Femur (tissue), 1 donor: ENCODE measurements around the gene HECW1.
"Not testable (repeated sequence)": the region's sequence is repeated elsewhere in the genome, so short reads cannot be mapped to it uniquely, and the experiment has no call there.

Source experiments
- DNase-seq: peaks from one replicate; pipeline ENCODE4 v3.0.0-alpha.2; 2017

The HECW1 gene

DNA sequence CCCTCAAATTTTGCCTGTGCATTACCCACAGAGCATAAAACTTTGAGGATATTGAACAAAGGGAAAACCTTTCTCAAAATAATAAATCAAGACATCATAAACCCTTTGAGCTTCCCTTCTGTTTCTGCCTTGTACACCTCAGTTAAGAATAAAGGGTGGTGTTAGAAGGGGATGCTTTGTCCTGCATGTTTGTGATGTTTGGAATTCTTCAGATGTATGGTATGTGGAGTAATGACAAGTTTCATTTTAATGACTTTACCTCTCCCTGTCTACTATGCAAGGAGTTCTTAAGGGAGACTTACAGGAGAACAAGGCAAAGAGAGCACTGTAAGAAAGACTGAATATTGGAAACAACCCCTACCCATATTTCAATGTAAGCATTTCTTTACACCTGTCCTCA, 99.2 kb downstream of the HECW1 start:
- no peak for DNase-seq

DNA sequence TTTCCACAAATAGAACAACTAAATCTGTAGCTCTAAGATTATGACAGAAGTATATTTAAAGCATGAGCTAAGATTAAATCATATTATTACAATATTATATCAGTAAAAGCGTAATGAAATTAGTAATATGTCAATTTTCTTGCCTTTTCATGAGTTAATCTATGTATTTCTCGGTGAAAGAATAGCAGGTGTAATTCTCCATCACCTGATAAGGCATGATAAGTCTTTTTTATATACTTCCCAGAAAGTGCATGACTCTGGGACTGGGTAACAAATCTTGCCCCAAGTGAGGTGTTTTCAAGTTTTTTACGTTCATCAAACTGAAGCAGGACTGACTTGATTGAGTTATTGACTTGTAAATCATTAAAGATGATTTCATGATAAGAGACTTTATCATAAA, 100.5 kb downstream of the HECW1 start:
- no peak for DNase-seq

DNA sequence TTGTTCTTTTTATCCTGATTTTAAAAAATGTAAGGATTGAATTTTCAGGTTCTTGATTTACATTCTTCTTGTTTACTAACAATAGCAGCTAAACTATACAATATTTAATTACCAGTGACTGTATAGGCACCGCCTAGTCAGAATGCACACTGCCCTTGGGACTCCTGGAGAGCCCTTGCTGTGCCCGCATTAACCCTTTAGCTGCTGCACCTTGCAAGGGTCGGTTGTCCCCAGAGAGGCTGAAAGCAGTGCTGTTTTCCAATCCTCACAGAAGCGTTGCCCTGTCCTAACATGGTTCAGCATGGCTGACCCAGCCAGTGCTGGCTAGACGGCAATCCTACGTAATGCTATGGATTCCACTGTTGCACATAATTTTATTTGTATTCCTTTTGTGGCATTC, 102.6 kb downstream of the HECW1 start:
- DNase-seq = no peak

DNA sequence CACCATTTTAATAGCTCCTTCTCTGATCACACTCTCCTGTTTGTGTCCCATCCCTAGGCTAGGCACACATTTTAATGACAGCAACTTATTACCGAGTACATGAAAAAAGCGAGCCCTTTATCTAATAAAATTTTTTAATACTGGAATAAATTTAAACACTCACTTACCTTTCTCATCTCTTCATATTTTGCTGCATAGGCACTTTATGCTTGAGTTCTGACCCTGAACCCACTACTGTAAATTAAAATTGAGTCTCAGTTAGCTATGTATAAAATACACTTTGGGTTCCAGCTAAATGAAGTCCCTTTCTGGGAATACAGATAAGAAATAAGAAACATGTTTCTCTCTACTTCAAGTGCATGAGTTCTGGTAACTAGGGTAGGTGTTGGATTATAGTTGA, 104.6 kb downstream of the HECW1 start:
- no peak for DNase-seq

DNA sequence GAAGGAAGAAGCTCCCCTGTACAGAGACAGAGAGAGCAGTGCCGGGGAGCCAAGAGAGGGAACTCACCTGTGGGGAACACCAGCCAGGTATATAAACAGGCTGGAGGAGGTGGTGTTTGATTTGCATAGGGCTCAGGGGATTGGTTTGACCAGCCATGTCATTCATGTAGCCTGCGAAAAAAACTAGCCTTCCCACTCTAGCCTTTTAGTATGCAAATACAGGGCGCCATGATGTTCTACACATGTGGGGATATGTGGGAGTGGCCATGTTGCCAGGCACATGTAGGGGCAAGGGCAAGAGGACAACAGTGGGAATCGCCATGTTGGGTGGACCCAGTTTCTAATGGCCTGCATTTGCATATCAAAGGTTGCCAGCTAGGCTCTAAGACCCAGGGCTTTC, 106.5 kb downstream of the HECW1 start:
- not testable (repeated sequence) for DNase-seq

DNA sequence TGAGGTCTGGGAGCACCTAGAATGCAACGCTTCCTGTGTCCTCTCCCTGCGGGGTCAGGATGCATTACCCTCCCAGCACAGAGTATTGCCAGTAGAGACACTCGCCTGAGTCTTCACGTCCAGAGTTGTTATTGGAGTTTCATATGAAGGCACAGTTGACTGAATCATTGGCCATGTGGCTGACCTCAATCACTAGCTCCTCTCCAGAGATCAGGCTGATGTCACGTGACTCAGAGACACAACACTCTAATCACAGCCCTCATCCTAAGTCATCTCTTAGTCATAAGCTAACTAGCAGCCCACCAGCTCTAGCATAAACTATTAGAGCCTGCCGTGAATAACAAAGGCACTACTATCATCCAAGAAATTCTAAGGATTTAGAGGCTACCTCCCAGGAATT, 107.8 kb downstream of the HECW1 start:
- no peak for DNase-seq

DNA sequence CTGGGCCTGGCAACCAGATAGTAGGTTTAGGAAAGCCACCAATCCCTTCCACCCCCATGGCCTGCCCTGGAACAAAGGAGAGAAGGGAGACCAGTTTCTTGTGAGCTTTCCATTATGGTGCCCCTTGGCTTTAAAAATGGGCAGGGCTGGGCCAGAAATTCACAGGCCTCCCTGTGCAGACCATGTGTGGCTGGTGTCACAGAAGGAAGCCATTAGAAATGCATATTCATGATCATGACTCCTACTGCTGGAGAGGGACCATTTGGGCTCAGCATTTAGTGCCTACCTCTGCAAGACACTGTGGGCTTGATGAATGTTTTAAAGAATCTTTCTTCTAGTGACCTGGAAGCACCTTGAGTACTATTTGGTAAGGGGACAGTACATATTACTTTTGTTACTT, 108.3 kb downstream of the HECW1 start:
- no peak for DNase-seq

DNA sequence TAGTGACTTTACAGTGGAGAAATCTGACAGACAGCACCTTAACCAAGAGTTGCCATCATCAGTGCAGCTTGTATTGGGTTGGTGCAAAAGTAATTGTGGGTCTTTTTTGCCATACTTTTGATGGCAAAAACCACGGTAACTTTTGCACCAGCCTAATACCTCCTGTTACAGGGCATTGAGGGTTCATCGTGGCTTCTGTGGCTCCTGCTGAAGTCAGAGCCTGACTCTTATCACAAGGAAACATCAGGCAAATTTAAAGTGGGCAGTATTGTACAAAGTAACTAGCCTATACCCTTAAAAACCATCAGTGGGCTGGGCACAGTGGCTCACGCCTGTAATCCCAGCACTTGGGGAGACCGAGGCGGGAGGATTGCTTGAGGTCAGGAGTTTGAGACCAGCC, 117.4 kb downstream of the HECW1 start:
- DNase-seq = no peak

DNA sequence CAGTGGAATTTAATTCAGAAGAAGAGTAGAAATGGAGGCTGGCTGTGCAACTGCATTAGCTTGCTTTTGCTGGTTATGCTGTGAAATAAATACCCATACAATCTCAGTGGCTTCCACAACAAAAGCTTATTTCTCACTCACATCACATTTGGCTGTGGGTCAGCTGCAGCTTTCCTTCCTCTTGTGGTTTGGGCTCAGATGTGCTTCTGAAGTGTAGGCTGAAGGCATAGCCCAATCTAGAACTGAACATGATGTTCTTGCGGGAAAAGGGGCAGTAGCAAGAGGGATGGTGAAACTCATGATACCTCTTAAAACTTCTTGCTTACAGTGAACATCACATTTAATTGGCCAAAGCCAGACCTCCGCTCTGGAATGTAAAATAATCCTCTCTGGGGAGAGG, 119.9 kb downstream of the HECW1 start:
- DNase-seq = no peak

DNA sequence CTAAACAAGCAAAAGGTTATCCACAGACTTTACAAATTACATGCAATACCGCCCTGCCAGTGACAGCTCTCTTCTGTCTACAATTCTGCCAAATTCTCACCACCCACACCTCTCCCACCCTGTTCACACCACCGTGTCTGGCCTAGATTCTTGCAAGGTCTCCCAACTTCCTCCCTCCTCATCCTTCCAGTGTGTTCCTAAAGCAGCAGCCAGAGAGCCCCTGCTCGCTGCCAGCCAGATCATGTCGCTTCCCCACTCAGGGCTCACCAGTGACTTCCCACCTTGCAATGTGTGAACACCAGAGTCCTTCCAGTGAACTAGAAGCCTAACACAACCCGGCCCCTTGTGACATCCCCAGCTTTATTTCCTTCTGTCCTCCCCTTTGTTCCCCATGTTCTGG, 121.6 kb downstream of the HECW1 start:
- no peak for DNase-seq

DNA sequence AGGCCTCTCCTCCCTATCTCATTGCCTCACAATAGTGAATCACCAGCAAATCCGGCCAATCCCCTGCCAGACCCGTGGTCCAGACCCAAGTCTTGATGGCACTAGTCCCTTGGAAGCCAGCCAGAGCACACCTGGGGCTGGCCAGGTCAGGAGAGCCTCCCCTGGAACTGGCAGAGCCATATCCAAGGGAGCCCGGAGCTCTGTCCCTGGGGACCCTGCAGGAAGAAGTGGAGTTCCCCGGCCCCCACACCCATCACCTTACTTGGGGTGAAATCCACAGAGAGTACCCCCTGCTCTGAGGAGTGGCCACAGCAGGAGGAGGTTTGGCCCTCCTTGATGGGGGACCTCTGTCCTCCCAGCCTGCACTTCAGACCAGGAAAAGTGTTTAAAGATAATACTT, 122.5 kb downstream of the HECW1 start:
- DNase-seq = no peak

DNA sequence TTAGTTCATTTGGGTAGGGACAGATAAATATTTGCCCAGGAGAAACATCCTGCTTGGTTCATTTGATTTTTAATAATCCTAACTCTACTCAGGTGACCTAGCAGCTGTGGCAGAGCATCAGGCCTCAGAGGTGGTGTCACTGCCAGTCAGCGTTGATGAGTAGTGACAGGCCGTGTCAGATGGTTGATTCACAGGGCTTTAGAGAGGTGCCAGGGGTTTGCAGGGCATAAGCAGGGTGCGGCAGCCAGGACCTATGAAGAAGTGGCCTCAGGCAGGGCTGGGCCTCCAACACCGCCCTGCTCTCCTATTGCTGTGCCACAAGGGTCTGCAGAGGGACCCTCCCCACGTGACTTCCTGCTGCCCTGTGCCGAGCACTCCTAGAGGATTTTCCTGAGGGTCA, 128.1 kb downstream of the HECW1 start:
- DNase-seq = no peak

DNA sequence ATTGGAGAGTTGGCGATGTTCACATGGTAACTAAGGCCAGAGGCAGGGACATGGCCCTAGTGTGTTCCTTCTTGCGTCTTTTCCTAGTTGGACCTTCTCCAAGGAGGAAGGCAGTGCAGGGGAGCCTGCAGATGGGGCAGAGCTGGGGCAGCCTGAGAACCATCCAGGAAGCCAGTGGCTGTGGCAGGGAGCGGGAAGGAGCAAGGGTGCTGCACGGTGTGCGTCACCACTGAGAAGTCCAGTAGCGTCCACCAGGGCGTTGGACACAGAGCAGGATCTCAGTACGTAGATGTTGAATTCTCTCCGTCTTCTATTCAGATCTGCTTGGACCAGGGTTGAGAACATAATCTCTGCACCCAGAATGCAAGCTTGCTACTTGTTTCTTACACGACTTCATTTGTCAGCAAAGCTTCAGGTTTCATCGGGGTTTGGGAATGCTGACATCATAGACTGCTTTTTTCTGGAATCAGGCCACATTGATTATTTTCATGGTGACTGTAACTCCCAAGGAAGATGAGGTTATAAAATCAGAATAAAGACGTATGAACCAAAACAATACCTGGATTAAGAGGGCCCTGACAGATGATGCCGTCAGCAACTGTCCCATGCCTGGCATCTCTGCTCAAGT, 130.3 kb downstream of the HECW1 start:
- DNase-seq = no peak

DNA sequence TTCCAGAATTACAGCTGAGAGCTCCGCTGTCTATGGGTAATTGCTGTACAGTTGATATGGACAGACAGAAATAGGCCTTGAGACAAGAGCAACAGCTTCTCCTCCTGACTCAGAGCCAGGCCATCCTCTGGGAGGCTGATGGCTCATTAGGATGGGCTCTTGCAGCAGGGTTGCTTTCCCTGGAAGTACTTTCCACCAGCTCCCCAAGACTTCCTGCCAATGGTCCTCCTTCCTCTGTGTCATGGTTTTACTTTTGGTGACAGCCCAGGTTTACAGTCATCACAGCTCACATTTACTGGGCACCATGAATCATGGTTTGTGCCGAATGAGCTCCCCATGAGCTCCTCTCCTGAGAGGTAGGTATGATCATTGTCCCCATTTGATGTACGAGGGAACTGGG, 131.8 kb downstream of the HECW1 start:
- DNase-seq = no peak

DNA sequence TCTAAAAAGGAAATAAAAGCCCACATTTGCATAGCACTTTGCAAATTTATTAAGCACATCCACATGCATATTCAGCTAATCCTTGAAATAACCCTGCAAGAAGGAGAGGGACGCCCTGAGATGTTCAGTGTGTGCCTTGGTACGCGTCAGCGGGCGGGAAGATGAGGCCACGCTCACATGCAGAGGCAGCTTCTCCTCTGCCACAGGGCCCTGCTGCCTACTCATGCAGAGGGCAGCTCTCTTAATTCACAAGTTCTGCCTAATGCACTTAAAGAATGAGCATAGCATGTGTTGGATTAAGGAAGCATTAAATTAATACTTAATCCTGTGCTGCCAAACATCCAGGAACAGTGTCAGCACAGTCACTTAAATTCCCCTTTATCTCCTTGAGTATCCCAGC, 132.3 kb downstream of the HECW1 start:
- DNase-seq = no peak

DNA sequence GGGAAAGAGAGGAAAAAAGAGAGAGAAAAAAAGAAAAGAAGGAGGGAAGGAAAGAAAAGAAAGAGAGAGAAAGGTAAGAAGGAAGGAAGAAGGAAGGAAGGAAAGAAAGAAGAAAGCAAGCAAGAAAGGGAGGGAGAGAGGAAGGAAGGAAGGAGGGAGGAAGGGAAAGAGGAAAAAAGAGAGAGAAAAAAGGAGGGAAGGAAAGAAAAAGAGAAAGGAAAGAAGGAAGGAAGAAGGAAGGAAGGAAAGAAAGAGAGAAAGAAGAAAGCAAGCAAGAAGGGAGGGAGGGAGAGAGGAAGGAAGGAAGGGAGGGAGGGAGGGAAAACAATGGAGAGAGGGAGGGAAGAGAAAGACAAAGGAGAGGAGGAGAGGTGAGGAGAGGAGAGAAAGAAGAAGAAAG, 135.3 kb downstream of the HECW1 start:
- no peak for DNase-seq

DNA sequence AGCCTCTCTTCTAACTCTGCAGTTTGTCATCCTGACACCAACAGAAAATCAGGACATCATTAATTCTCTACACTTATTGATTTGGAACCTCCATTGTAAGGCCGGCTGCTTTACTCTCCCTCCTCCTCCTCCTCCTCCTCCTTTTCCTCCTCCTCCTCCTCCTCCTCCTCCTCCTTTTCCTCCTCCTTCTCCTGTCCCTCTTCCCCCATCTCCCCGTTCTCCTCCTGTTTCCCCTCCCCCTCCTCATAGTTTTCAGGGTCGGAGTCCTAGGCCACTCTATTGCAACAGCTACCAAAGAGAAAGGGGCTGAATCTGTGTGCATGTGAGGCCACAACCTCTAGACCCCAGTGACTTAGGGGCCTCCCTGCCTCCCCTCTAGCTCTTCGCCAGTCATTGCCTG, 136.1 kb downstream of the HECW1 start:
- no peak for DNase-seq

DNA sequence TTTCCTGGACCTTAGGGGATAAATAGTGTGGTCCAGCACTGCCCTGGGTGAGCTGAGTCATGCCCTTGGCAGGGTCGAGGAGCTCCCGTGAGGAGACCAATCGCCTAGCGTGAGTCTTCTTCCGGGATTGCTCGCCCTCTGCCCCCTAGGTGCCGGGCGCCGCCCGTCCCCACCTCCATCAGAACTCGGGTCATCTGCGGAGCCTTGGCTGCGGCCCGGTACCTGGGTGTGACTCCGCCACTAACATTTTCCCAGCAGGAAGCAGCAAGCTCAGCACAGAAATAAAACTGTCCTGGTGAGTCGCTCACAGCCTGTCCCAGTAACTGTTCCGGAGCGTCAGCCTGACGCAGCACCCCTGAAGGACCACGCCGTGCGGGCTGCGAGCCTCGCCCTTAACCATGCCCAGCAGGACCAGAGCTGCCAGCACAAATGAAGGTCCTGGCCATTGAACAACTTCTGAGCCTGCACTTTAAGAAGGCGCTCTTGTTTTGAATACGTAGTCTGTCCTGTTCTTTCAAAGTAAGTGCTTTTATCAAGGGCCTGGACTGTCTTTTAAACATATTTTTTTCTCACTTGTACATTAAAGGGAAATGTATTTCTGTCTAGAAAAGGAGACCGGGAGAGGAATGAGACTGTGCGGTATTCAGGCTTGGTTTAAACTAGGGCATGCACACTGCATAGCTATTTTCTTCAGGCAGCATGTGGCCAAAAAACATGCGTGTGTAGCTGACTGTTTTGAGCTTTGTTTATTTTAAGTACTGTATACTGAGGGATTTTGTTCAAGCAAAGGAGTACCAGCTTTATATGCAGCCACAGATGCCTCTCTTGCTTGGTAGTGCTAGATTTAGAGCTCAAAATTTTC, 136.7 kb downstream of the HECW1 start:
- DNase-seq = no peak

DNA sequence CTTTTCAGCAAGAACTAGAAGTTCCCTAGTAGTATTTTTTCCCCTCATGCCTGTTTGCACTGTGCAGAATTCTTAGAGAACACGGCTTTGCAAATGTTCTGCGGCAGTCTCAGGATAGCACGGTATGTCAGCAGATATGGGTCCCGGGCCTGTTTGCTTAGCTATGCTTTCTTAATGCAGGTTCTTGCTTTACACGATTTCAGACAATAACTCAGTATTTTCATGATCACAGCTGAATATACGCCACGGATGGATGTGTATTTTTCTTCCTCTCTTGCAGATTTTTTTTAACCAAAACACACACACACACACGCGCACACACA, 137.3 kb downstream of the HECW1 start:
- no peak for DNase-seq

DNA sequence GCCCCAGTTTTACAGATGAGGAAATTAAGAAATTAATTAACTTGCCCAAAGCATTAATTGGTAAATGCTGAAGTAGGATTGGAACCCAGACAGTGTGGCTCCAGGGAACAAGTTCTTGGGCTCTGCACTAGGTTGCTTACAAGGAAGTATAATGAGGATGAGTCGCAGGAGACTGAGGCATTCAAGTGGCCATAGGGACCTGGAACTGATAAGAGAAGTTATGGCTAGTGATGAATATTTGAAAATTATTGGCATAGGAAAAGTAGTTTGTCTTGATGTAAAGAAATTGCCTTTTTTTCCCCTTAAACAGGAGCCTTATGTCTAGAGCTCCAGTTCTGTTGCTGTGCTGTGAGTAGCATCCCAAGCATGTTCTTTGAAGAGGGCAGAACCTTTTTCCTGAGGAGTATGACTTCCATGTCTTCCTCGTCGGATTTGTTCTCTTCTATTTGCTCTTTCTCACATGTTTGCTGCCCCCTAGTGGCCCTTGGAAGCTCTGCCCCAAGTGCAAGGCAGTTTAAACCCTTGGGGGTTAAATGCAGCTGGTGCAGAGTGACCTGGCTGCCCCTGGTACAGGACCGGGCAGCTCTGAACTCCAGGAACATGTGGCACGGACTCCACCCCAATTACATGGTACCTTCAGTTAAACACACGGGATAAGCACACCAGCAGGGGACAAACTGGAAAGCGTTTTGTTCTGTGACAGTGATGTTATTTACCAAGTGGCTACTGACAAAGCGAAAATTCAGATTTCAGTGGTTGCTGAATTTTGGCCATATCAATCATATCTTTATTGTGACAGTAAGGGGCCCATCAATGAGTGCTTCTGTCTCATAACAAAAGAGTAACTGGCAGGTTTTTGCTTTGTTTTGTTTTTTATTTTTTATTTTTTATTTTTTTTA, 148.8 kb downstream of the HECW1 start:
- DNase-seq = peak; percentile 76

DNA sequence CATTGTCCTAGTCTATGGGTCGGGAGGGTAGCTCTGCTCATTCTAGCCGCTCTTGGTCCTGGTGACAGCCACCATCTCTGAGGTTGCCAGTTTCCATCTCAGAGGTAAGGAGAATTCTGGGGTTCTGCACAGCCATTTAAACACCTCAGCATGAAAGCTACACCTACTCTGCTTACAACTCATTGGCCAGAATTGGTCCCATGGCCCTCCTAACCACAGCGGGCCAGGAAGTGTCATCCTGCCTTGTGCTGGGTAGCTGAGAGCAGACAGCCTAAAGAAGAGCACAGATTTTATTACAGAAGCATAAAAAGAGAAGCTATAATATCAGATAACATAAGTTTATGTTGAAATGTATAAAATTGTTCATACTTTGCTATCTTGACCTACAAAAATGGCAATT, 152.7 kb downstream of the HECW1 start:
- no peak for DNase-seq

DNA sequence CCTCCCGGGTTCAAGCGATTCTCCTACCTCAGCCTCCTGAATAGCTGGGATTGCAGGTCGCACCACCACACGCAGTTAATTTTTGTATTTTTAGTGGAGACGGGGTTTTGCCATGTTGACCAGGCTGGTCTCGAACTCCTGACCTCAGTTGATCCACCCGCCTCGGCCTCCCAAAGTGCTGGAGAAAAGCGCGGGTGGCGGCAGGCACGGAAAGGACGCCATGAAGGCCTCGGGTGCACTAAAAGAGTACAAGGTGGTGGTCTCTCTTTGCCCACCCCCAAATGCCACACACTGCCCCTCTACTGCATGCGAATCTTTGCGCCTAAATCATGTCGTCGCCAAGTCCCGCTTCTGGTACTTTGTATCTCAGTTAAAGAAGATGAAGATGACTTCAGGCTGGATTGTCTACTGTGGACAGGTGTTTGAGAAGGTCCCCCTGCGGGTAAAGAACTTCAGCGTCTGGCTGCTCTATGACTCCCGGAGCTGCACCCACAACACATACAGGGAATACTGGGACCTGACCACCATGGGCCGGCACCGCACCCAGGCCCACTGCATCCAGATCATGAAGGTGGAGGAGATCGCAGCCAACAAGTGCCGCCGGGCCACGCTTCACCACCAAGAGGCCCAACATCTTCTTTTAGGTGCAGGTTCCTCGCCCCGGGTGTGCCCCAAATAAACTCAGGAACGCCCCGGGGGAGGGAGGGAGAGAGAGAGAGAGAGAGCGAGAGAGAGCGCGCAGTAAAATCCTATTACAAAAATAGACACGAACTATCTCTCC, 161.7 kb downstream of the HECW1 start:
- no peak for DNase-seq

DNA sequence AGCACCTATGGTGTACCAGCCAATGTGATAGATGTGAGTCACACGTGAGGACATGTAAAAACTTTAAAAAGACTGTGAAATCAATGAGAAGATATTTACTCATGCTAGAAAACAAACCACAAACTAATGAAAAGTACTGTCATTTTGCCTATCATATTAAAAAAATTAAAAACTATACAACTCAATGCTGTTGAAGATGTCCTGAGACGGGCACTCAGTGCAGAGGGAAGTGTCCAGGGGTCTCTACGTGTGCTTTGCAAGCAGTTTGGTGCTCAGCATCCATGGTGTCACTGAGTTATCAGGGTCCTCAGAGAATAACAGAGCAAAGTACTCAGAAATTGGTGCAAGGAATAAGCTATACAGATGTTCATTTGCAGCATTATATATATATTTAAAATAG, 162.3 kb downstream of the HECW1 start:
- DNase-seq = no peak
